H1 (cell line): ENCODE data around the gene SARNP. TPM values are rescaled to one million over a fixed set of nuclear protein-coding genes. Genes with fewer than 3 reads are reported as not detected.

Experiments used
- ASH2L ChIP-seq: fragments of 200-600, 300-600 bp; sonication (generic); IDR thresholded peaks from one replicate; pipeline ENCODE4 v1.7.1; 2017; ENCODE audit warnings: low read length
- BACH1 ChIP-seq: IDR thresholded peaks from 2 replicates; pipeline ENCODE4 v1.6.1; 2012; ENCODE audit warnings: low read length, improper control_type of control experiment
- TAF7 ChIP-seq: optimal IDR thresholded peaks from 2 replicates; pipeline ENCODE3; 2011; ENCODE audit warnings: low read depth, mild to moderate bottlenecking, inconsistent platforms, low read length, moderate library complexity, borderline replicate concordance
- polyA plus RNA-seq, 7 experiments: library from polyadenylated mRNA; depleted of rRNA in 3 of 7; stranded (reverse) in 5 of 7; unstranded in 2 of 7; fragments of >200 nt in 5 of 7; fragments of 200-250 nt in 2 of 7; gene quantifications; 1 replicate in 5 of 7; 2 replicates in 1 of 7; 4 replicates in 1 of 7; pipeline versions ENCODE4 v1.2.1 to v1.2.3, GENCODE V29; 2011 to 2013; ENCODE audit warnings: missing spikeins in 2 of 7, mixed read lengths in 2 of 7
- total RNA-seq: library from RNA; stranded (reverse); fragmentation: NEBNext Ultra II Directional; extraction: Animal tissue kit (Norgen Biotek cat#: 25700); gene quantifications from 2 replicates; pipeline ENCODE4 v1.2.1, GENCODE V29; 2021

Gene SARNP
- total and polyA plus RNA-seq, 2 of the 8 experiments (the other 6 are each of a cell fraction or from before 2014, with no cell fraction given), result 114 to 226 TPM

- TF ChIP-seq TAF7, result no peak
- TF ChIP-seq BACH1, result no peak
- no peak for TF ChIP-seq ASH2L
Observed at GRCh38 chr12:55717011-55718007, 100.2 kb downstream of the SARNP start (continued).
